HG03175 (cell line): Measurements from ENCODE around the gene LEKR1.
"Not testable (repeated sequence)": the region's sequence is repeated elsewhere in the genome, so short reads cannot be mapped to it uniquely, and the experiment has no call there.

Experiments used
- ATAC-seq: cut with Tn5 transposase; IDR thresholded peaks from one replicate; pipeline ENCODE4 v1.9.1; 2021; ENCODE audit warnings: mild to moderate bottlenecking, moderate library complexity; ENCODE audit not compliant: unreplicated experiment

The LEKR1 gene

DNA sequence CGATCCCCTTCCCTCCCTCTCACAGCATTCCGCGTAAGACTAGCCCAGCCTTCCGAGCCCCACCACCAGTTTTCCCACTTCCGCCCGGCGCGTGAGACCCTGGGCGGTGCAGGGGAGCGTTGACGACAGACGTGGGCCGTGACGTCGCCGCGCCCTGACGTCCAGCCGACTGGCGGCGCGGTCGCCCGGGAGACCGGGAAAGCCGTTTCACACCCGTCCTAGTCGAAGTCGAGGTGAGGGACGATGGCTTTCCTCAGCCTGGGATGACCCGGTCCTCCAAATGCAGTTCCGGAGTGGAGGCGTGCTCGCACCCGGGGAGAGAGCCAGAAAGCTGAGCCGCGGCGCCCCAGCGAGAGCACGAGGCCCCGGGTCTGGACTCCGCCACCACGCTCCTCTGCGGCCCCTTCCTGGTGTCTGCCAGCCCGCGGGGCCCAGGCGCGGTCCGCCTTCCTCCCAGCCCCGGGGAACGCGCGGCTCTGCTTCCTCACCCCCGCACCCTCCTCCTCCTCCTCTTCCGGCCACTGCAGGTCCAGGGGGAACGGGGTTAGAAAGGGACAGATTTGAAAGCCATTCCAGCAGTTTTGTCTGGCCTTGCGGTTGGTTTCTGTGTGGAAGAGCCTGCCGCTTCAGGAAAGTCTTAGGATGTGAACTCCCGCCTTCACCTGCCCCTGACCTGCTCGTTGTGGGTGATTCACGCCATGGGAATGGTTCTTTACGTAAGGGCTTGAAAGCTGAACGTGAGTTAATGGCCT lies at the start of gene LEKR1:
LEKR1 (plus strand) TSS at position 210 of the 752 bp plus-strand sequence. CDS start 2,977 bp downstream, outside the sequence.
- peak; percentile 81 for ATAC-seq

DNA sequence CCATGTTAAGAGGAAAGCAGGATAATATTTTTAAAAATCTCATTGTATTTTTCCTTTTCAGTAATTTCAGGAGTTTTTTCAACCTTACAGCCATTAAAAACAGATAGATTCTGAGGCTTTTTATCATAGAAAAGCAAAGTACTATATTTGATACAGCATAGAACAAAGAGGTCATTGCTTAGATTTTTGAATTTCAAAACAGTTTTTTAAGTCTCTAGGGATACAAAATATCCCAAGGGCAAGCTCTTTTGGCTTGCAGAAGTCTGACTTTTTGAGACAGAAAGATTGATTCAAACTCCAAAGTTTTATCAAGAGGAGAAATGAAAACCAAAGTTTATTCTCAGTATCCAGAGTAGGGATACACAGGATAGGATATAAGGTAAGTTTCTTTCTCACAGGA lies 49.3 kb upstream of the LEKR1 start:
- no peak for ATAC-seq

DNA sequence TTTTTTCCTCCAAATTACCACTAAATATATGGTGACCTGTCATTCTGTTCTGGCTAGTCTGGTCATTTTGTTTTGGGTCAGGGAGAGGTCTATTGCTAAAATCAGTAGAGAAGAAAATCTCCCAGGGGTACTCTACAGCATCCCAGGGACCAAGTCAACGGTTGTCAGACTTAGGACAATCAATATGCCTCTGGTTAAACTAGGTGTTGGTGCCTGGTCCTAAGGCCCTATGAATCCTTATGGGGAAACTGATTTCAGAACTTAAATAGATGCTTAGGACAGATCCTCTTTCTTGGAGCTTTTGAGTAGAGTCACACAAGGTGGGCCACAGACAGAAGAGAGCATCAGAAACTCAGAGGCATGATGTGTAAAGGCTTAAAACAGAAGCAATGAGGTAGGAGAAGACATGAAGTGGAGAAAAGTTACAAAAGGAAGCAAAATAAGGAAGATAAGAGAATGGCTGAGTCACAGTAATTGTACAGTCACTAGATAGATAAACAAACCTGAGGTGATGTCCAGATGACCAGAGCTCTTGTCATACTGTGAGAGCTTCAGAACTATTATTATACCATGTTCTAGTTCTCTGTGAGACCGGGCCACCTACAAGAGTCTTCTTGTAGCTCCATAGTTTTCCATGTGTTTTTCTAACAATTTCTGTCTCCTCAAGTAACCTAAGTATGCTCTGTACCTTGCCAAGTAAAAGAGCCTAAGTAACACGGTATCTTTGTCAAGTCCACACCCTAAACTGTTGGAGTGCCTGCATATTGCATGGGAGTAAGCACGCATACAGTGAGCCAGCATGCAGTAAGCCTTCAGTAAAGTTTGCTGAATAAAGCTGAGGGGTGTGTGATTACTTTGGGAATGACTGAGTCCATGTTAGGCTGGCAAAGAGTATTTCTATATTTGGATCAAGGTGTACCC lies 44.6 kb upstream of the LEKR1 start:
- no peak for ATAC-seq

DNA sequence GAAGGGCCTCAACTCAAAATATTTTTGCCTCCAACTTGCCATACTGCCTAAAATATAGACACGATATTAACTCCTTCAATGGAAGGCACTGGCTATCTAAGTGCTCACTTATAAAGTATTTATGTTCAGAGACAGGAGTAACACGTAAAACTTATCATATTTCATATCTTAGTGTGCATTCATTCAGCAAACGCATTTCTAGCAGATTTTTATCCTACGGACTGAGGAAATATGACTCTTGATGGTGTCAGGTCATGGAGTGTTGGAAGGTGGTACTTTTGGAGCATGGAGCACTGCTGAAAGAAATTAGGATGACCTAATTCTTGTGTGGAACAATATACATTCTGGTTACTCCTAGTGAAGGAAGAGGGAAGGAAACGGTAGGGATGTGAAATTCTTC lies 43.8 kb upstream of the LEKR1 start:
- no peak for ATAC-seq

DNA sequence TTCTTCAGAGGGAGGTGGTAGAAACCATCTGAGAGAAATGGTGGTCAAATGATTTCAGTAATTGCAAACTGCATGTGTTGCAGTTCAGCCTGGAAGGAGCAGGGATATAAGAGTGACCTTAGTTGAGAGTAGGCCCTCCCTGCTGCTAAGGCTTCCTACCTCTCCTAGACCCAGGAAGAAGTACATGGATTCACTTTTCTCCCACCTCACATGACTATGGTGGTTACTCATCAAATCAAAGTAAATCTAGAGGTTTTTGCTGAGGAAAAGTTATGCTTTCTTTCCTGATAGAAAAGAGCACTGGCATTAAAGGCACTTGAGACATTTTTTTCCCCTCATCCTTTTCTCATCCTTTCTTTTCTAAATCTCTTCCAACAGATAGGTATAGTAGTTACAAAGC lies 43.2 kb upstream of the LEKR1 start:
- no peak for ATAC-seq

DNA sequence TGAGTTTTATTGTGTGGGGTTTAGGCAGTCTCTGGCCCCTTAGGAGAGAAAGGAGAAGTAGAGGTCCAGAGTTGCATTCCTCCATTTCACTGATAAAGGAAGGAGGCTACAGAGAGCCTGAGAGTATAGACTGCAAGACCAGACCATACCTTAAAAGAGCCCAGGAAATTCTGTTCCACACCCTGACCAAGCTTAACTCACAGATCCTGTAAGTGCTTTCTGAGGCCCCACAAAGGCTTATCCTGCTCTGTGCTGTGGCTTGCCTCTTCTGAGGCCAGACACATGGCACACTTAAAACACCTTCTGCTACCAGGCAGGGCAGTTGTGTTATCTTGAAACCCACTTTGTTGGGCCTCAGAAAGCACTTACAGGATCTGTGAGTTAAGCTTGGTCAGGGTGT lies 39.2 kb upstream of the LEKR1 start:
- ATAC-seq: no peak

DNA sequence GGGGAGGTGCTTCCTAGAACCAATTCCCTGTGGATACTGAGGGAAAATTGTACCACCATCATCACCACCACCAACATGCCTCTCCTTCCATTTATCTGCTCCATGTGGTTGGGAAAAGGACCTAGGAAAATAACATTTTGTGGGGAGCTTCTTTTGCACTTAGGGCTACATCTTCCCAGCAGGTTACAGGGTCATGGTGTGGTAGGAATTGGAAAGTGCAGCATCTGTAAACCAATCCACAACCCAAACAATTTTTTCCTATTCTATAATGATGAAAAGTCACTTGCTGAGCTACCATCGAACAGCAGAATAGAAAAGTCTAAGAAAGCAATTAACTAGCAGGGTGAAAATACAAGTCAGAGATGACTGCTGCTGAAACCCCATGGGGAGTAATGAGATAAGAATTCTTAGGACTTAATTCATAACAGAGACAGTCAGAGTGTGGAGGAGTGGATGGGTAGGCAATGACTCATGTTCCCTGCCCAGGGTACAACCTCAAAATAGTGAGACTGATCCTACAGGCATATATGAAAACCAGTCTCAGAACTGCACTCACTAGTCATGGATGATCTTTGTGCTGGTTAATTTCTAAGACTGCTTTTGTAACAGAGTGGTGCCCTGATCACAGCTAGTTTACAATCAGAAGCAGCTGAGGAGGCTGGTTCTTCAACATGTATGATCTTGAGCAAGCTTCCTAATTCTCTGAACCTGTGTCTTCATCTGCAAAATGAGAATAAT lies 38.1 kb upstream of the LEKR1 start:
- ATAC-seq: no peak

DNA sequence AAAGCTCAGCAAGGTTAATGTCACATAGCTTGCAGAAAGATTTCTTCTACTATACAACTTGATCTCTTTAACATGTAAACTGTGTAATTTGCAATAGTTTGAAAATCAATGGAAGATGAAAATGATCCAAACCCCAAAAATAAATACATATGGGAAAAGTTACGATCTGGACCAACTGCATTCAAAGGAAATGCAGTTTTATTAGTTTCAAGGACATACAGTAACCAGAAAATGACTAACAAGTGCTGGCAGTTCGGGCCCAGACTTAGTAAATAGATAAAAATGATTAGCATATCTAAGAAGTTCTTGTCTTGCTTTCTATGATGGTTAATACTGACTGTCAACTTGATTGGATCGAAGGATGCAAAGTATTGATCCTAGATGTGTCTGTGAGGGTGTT lies 37.3 kb upstream of the LEKR1 start:
- ATAC-seq: no peak

DNA sequence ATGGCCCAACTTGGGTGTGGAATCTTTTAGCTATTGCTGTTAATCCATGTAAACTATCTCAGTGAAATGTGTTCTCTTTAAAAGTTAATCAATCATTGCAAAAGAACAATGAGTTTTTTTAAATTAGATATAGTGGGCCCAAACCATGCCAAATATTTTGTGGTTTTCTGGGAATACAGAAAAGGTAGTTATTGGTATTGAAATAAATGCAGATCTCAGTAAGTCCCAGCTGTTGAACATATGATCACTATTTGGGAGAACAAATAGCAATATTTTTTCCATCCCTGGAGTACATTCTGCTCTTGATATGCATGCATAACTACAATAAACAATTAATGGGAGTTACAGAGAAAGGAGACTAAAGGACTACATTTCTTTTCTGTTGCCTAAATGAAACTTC lies 36.0 kb upstream of the LEKR1 start:
- ATAC-seq: no peak

DNA sequence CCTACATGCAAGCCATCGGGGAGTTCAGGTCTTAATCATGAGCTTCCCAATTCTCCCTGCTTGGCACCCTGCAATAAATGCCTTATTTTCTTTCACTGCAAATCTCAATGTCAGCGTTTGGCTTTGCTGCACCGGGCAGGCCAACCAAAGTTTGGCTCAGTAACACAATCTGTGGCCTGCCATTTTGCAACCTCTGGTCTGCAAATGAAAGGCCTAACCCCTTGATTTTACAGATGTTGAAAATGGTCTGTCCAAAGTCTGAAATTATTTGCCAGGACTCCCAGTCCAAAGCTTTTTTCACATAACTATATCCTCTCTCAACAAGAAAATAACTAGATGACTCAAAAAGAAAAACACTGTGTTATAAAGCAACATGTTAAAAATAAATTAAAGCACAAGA lies 34.0 kb upstream of the LEKR1 start:
- ATAC-seq: no peak

DNA sequence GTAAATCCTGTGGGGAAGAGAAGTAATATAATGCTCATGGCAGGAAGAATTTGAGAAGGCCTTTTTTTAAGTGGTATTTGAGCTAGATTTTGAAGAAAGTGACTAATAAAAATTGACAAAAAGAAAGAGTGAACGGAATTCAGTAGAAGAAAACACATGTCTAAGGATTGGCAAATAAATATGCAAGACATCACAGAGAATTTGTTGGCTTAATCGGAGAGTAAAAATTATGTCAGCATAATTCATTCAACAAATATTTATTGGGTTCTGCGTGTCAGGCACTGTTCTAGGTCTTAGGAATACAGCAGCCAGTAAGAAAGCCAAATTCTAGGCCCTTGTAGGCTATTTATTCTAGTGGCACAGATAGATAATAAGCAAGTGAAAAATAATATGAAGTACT lies 33.6 kb upstream of the LEKR1 start:
- ATAC-seq: no peak

DNA sequence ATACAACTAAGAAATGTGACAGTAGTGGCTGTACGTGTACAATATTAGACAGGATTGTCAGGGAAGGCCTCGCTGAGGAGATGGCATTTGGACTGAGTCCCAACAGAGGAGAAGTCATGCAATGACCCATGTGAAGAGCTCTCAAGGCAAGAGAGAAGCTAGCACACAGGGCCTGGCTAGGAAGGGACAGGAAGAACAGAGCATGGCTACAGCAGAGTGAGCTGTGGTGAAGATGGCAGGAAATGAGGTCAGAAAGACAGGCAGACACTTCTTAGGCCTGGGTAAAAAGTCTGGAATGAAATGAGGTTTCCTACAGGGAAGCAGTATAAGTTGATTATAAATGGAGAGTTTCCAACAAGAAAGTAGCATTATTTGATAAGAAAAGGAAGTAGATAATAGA lies 33.2 kb upstream of the LEKR1 start:
- no peak for ATAC-seq

DNA sequence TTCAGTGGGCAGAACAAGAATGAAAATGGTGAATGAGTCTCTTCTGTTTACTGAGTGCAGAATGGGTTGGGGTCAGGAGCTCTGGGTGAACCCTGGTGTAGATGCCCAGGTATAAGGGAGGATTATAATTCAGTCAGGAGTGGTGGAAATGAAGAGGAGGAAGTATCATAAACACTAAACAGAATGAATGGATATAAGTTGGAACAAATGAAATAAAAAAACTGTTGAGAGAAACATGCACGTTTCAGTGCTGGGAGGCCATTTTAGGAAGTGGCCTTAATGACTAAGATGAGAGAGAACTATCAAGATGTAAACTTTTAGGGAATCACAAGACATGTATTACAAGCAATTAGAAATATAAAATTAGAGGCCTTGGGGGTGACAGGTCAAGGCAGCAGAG lies 32.8 kb upstream of the LEKR1 start:
- ATAC-seq: no peak

DNA sequence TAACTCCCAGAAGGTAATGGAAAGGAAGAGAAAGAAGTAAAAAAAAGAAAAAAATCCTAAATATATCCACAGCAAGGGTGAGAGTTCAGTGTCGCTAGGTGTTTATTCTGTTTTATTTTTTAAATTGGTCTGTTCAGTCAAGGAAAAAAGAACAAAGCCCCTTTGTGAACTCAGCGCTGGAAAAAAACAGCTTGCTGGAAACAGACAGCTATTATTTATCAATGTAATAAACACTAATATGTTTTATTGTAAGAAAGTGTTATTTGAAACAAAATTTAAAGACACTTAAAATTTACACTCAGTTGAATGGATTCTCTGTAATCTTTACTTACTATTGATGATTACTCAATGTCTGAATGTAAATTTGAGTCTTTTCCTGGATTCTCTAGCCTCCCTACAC lies 32.3 kb upstream of the LEKR1 start:
- no peak for ATAC-seq

DNA sequence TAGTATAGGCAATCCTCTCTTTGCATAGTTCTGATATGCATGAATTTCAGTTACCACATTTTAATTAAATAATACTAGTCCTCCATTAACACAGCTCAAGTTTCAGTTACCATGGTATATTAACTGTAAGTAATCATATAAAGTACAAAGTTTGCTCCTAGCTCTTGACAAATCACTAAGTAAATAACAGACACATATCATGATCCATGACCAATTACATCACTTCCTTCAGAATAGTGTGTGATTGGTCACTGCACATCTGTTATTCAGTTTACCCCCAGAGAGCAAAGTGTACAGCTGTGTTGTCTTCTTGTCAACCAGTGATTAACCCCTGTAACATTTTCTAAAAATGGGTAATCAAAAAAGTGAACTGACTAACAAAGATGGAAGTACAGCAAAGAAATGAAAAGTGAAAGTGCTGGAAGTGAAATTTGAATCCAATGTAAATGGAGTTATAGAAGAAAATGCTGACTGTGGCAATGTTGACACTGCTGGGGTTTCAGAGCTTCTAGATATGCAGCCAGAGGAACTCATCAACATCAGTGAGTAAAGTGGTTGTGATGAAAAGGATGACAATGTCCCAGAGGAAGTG lies 30.2 kb upstream of the LEKR1 start:
- no peak for ATAC-seq

DNA sequence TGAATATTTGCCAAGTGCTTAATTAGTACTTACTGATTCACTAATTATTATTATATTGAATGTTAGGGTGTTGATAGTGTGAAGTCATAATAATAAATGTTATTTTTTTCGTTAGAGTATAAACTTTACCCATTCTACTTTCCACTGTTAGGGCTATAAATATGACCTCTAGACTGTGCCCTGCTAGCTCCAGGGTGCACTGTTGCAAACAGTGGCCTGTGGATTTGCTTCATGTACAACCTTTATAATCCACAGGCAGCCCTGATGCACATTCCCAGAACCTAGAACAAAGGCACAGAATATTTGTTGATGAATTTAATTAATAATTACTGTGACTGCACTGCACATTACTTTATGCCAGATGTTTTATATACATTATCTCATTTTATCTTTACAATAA lies 28.8 kb upstream of the LEKR1 start:
- ATAC-seq: no peak

DNA sequence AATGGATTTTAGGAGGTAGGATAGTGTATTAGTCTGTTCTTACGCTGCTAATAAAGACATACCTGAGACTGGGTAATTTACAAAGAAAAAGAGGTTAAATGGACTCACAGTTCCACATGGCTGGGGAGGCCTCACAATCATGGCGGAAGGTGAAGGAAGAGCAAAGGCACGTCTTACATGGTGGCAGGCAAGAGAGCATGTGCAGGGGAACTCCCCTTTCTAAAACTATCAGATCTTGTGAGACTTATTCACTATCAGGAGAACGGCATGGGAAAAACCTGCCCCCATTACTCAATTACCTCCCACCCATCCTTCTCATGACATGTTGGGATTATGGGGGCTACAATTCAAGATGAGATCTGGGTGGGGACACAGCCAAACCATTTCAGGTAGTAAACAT lies 25.9 kb upstream of the LEKR1 start:
- not testable (repeated sequence) for ATAC-seq

DNA sequence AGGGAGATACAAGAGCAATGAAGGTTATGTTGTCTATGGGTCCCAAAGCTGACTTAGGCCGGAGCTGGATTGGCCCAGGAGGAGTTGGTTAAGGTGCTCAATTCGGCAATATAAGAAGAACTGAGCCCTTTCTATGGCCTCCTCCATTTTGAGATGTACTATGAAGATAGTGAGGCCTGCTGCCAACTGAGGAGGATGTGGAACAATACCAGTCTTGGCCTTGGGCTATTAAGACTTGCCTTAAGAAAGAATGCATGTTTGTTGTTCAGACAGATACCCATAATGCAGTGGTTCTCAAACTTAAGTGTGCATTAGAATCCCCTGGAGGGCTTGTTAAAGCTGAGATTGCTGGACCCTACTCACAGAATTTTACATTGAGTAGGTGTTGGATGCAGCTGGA lies 24.4 kb upstream of the LEKR1 start:
- ATAC-seq: no peak

DNA sequence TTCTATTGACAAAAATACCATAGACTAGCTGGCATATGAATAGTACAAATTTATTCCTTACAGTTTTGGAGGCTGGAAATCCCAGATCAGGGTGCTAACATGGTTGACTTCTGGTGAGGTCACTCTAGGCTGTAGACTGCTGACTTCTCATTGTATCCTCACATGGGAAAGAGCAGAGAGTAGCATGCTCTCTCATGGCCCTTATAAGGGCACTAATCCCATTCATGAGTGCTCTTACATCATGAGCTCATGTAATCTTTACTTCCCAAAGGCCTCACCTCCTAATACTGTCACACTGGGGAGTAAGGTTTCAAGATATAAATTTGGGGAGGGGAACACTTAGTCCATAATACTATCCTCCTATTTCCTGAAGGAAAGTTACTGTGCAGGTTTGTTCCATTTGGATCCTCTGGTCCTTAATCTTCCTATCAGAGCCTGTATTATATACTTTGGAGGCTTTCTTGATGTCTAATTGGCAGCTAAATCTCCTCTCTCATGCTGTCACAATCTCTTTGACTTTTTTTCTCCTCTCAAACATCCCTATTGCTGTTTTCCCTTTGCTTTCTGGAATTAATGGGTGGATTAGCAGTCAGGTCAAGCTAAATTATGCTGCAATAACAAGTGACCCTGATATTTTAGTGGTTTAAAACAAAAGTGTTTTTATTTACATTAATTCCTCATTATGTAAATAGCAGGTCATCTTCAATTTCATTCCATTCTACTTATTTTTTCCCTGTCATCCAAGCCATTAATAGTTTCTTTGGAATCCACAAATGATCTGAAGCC lies 23.1 kb upstream of the LEKR1 start:
- no peak for ATAC-seq
